ENCODE measurements around the gene MMP27. TPM values are rescaled to one million over a fixed set of nuclear protein-coding genes. Genes with fewer than 3 reads are reported as not detected.

The MMP27 gene
- polyA plus RNA-seq, 1 of the 3 experiments (the other 2 are of a cell fraction) = not detected

DNA sequence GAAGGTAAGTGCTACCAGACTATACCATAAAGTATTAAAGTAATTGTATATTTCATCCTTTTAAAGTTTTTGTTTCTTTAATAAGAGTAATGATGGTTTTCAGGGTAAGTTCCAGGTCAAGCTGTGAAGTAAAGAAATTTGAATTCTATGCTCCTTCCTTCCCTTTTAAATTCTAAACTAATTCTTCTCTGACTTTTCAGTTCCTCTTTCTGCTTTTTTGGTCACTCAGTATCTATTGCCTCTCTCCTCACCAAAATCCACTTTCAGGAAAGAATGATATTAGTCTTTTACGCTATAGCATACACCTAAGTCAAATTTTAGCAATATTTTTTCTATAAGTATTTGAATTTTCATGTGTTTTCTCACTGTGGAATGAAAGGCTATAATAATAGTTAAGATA, 11.0 kb upstream of the MMP27 start (continued):
- TF ChIP-seq, protein P1, sequence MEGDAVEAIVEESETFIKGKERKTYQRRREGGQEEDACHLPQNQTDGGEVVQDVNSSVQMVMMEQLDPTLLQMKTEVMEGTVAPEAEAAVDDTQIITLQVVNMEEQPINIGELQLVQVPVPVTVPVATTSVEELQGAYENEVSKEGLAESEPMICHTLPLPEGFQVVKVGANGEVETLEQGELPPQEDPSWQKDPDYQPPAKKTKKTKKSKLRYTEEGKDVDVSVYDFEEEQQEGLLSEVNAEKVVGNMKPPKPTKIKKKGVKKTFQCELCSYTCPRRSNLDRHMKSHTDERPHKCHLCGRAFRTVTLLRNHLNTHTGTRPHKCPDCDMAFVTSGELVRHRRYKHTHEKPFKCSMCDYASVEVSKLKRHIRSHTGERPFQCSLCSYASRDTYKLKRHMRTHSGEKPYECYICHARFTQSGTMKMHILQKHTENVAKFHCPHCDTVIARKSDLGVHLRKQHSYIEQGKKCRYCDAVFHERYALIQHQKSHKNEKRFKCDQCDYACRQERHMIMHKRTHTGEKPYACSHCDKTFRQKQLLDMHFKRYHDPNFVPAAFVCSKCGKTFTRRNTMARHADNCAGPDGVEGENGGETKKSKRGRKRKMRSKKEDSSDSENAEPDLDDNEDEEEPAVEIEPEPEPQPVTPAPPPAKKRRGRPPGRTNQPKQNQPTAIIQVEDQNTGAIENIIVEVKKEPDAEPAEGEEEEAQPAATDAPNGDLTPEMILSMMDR (IDR thresholded peaks at IDR 0.05) = no peak
- TF ChIP-seq, protein P2, sequence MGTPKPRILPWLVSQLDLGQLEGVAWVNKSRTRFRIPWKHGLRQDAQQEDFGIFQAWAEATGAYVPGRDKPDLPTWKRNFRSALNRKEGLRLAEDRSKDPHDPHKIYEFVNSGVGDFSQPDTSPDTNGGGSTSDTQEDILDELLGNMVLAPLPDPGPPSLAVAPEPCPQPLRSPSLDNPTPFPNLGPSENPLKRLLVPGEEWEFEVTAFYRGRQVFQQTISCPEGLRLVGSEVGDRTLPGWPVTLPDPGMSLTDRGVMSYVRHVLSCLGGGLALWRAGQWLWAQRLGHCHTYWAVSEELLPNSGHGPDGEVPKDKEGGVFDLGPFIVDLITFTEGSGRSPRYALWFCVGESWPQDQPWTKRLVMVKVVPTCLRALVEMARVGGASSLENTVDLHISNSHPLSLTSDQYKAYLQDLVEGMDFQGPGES (IDR thresholded peaks at IDR 0.05; ENCODE audit: low read depth, low read length) = no peak
- no peak for TF ChIP-seq CHD2 (IDR thresholded peaks at IDR 0.05; ENCODE audit: low read length, partially characterized antibody)
- no peak for TF ChIP-seq FOSL2 (IDR thresholded peaks at IDR 0.05; ENCODE audit: borderline replicate concordance, low read depth)
- no peak for TF ChIP-seq RXRA (IDR thresholded peaks at IDR 0.05; ENCODE audit: borderline replicate concordance, low read depth)
- TF ChIP-seq NFIC (IDR thresholded peaks at IDR 0.05; ENCODE audit: borderline replicate concordance) = no peak
- TF ChIP-seq, protein P3, sequence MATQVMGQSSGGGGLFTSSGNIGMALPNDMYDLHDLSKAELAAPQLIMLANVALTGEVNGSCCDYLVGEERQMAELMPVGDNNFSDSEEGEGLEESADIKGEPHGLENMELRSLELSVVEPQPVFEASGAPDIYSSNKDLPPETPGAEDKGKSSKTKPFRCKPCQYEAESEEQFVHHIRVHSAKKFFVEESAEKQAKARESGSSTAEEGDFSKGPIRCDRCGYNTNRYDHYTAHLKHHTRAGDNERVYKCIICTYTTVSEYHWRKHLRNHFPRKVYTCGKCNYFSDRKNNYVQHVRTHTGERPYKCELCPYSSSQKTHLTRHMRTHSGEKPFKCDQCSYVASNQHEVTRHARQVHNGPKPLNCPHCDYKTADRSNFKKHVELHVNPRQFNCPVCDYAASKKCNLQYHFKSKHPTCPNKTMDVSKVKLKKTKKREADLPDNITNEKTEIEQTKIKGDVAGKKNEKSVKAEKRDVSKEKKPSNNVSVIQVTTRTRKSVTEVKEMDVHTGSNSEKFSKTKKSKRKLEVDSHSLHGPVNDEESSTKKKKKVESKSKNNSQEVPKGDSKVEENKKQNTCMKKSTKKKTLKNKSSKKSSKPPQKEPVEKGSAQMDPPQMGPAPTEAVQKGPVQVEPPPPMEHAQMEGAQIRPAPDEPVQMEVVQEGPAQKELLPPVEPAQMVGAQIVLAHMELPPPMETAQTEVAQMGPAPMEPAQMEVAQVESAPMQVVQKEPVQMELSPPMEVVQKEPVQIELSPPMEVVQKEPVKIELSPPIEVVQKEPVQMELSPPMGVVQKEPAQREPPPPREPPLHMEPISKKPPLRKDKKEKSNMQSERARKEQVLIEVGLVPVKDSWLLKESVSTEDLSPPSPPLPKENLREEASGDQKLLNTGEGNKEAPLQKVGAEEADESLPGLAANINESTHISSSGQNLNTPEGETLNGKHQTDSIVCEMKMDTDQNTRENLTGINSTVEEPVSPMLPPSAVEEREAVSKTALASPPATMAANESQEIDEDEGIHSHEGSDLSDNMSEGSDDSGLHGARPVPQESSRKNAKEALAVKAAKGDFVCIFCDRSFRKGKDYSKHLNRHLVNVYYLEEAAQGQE (IDR thresholded peaks at IDR 0.05; ENCODE audit: low read depth, low read length) = no peak

DNA sequence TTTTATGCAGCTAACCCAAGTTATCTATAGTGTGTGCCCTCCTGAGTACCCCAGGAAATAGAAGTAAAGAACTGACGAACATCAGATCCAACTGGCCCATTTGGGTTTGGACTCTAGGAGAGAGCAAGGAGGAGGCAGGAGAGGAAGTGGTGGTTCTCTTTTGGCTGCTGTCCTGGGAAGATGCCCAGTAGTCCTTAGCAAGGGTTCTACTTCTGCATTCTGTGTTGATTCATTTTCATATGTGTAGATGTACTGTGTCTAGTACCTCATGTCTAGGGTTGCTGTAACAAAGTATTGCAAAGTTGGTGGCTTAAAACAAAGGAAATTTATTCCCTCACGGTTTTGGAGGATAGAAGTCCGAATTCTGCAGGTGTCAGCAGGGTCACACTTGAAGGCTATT, 6.6 kb upstream of the MMP27 start:
- H3K36me3 ChIP-seq (replicated peaks in 1 of 2; ENCODE audit: control insufficient read depth in 1 of 2, insufficient read depth in 2 of 2, low read length in 1 of 2) = no peaks in the 10 kb centered on the region
- no peaks in the 10 kb centered on the region for H3K9me3 ChIP-seq
- no peak overlapping the region for H3K9ac ChIP-seq
- DNase-seq = no peak
- no peaks in the 10 kb centered on the region for H3K4me1 ChIP-seq (ENCODE audit: control insufficient read depth in 1 of 2, insufficient read depth in 2 of 2, low read depth in 1 of 2, low read length in 1 of 2)
- ChIA-PET CTCF (no interaction called here), POLR2A (no interaction called here)
- no peak for TF ChIP-seq TCF12 (IDR thresholded peaks at IDR 0.05)
- TF ChIP-seq EP300 (IDR thresholded peaks at IDR 0.05; ENCODE audit: borderline replicate concordance in 1 of 2, low read depth in 1 of 2, low read length in 1 of 2) = no peak
- no peaks in the 10 kb centered on the region for H3K79me2 ChIP-seq (ENCODE audit: insufficient read depth)
- no peak overlapping the region for H3K4me2 ChIP-seq
- H4K20me1 ChIP-seq (ENCODE audit: insufficient read depth) = no peaks in the 10 kb centered on the region
- no peak overlapping the region for H2AFZ ChIP-seq (ENCODE audit: low read depth)
- no peaks in the 10 kb centered on the region for H3F3A ChIP-seq (replicated peaks; ENCODE audit: insufficient read depth)
- H3K9me2 ChIP-seq = no peaks in the 10 kb centered on the region; the same call in 1 of the 2 replicates
- WGBS (ENCODE audit: low lambda C conversion rate) = 6% methylated on average over 3 of the region's 3 CpGs
- H3K27me3 ChIP-seq (ENCODE audit: insufficient read depth) = peaks cover 5% of the 10 kb centered on the region; the same call in 1 of the 2 replicates
- no peak overlapping the region for H3K27ac ChIP-seq (ENCODE audit: low read depth in 2 of 2, low read length in 1 of 2)
- H3K4me3 ChIP-seq (ENCODE audit: low read depth in 2 of 2, low read length in 1 of 2) = no peak overlapping the region

Measured in SK-N-SH (cell line).